Body of pancreas (tissue), 4 donors: Measurements from ENCODE around the gene IL1RAPL1. TPM values are rescaled to one million over a fixed set of nuclear protein-coding genes. Genes with fewer than 3 reads are reported as not detected.

ENCODE experiments used
- ATAC-seq: fragments of 150-250 bp; one replicate; pipeline ENCODE4 v1.9.1; 2016
- DNase-seq, 4 donors: peaks; one replicate each; pipeline ENCODE4 v3.0.0-alpha.2; 2019
- H3K27ac ChIP-seq, 4 donors: fragments of 200-600 bp; sonication (generic); 1 replicate in 3 of 4; 2 replicates in 1 of 4; pipeline versions ENCODE4 v1.5.1 to v1.6.1; 2016 to 2019; ENCODE audit warnings: mild to moderate bottlenecking in 1 of 4, mixed read lengths in 1 of 4, moderate library complexity in 1 of 4
- H3K27me3 ChIP-seq, 2 donors: fragments of 200-600 bp; sonication (generic); one replicate each; pipeline ENCODE4 v1.6.0; 2016; ENCODE audit warnings: mild to moderate bottlenecking in 1 of 2
- H3K36me3 ChIP-seq, 2 donors: fragments of 200-600 bp; sonication (generic); replicated peaks in 1 of 2; 2 replicates each; pipeline ENCODE4 v1.5.1; 2016; ENCODE audit warnings: low read depth in 2 of 2; ENCODE audit not compliant: insufficient read depth in 1 of 2
- H3K4me1 ChIP-seq: fragments of 200-600 bp; sonication (generic); one replicate; pipeline ENCODE4 v1.6.0; 2016
- H3K4me3 ChIP-seq, 2 donors: fragments of 200-600 bp; sonication (generic); 1 replicate in 1 of 2; 2 replicates in 1 of 2; pipeline ENCODE4 v1.5.1; 2016 to 2019
- H3K9me3 ChIP-seq, 3 donors: fragments of 200-600 bp; sonication (generic); 1 replicate in 2 of 3; 2 replicates in 1 of 3; pipeline ENCODE4 v1.5.1; 2016
- POLR2A ChIP-seq, 3 donors: fragments of 450-650 bp; IDR thresholded peaks; one replicate each; pipeline ENCODE4 v1.6.1; 2016; ENCODE audit warnings: antibody characterized with exemption in 3 of 3, mild to moderate bottlenecking in 2 of 3
- WGBS, 2 donors: methylation state at CpG; one replicate each; pipeline ENCODE4 v1.1.5; 2017; 5-methylcytosine and 5-hydroxymethylcytosine counted together
- intact Hi-C: fragments of 100-400 bp; cut with DNase I; formaldehyde crosslinking; loops from one replicate; pipeline ENCODE4 v1.15.1; 2023
- total RNA-seq, 2 donors: library from RNA; depleted of rRNA; stranded (reverse); fragments of >200 nt; gene quantifications; one replicate each; pipeline ENCODE4 v1.1.0, GENCODE V29; 2016
- TF ChIP-seq, protein P1 (sequence below), 7 experiments: fragments of 450-650 bp in 4 of 7; fragments of 200-600 bp in 3 of 7; sonication (generic) in 3 of 7; IDR thresholded peaks; one replicate each; pipeline ENCODE4 v1.5.1; 2016 to 2019; ENCODE audit warnings: antibody characterized with exemption in 7 of 7

The IL1RAPL1 gene
- total RNA-seq, 2 donors from 2014 or later: 0.26 TPM; not detected in 1

DNA sequence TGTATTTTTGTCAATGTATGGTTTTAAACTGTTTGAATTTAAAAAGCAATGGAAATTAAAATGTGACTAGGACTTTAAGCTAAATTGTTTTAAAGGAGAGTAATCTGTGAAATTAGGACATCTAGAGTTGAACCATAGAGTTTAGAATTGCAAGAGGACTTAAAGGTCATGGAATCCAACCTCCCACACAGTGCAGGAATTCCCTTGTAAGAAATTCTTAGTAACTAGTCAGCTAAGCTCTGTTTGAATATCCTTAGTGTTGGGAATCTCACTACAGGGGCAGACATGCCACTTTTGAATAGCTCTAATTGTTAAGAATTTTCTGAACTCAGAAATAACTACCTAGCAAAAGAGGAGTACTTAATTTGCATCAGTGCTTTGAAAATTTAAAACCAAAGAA is 292.9 kb downstream of the IL1RAPL1 start:
- no peak overlapping the region for H3K27ac ChIP-seq
- intact Hi-C loops: no loop called here
- no peaks in the 10 kb centered on the region for H3K27me3 ChIP-seq
- no peak for DNase-seq
- TF ChIP-seq, protein P1, sequence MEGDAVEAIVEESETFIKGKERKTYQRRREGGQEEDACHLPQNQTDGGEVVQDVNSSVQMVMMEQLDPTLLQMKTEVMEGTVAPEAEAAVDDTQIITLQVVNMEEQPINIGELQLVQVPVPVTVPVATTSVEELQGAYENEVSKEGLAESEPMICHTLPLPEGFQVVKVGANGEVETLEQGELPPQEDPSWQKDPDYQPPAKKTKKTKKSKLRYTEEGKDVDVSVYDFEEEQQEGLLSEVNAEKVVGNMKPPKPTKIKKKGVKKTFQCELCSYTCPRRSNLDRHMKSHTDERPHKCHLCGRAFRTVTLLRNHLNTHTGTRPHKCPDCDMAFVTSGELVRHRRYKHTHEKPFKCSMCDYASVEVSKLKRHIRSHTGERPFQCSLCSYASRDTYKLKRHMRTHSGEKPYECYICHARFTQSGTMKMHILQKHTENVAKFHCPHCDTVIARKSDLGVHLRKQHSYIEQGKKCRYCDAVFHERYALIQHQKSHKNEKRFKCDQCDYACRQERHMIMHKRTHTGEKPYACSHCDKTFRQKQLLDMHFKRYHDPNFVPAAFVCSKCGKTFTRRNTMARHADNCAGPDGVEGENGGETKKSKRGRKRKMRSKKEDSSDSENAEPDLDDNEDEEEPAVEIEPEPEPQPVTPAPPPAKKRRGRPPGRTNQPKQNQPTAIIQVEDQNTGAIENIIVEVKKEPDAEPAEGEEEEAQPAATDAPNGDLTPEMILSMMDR (IDR thresholded peaks at IDR 0.05): no peak
- TF ChIP-seq POLR2A (IDR thresholded peaks at IDR 0.05): no peak
- no peaks in the 10 kb centered on the region for H3K4me1 ChIP-seq
- no peak overlapping the region for H3K4me3 ChIP-seq
- no peaks in the 10 kb centered on the region for H3K36me3 ChIP-seq
- no peaks in the 10 kb centered on the region for H3K9me3 ChIP-seq
- no peak for ATAC-seq

DNA sequence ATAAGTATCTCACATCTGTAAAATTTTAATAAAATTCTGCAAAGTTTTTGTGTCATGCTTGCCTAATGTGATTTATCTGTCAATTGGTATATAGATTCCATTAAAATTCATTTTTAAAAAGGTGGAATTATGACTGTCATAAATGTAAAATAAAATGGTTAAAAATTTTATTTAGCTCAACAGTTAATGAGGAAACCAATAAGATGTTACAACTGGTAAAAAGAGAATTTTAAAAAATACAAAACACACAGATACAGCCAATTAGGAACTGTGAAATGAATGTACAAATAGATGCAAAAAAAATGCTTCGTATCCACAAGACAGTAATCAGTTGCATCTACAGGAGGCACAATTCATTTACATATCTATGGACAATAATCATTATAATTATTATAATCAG is 297.6 kb downstream of the IL1RAPL1 start:
- TF ChIP-seq, protein P1 (IDR thresholded peaks at IDR 0.05): no peak
- no peak for TF ChIP-seq POLR2A (IDR thresholded peaks at IDR 0.05)
- H3K4me3 ChIP-seq: no peak overlapping the region
- H3K27me3 ChIP-seq: no peaks in the 10 kb centered on the region
- intact Hi-C loops: no loop called here
- no peaks in the 10 kb centered on the region for H3K9me3 ChIP-seq
- H3K4me1 ChIP-seq: no peaks in the 10 kb centered on the region
- WGBS, 2 donors: 83 to 100% methylated on average over 1 of the region's 1 CpG
- no peak for ATAC-seq
- no peaks in the 10 kb centered on the region for H3K36me3 ChIP-seq
- H3K27ac ChIP-seq: no peak overlapping the region
- no peak for DNase-seq

DNA sequence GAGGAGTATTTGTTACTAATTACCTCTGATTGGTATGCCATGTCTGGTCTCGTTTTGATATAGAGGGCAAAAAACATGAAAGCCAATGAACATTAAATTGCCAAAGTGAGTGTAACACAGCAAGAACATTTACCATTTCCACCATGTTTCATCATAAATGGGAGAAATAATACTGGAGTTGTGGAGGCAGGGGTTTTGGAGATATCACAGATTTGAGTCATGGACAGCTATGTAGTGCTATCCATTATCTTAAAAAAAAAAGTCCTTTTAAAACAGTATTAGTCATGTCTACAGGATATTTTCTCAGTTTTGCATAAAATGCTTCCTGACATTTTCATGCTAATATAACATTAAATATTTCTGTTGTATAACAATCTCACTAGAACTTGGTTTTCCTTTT is 301.2 kb downstream of the IL1RAPL1 start:
- intact Hi-C loops: no loop called here
- no peak for DNase-seq
- H3K27ac ChIP-seq: no peak overlapping the region
- H3K27me3 ChIP-seq: no peaks in the 10 kb centered on the region
- no peak overlapping the region for H3K4me3 ChIP-seq
- no peak for TF ChIP-seq POLR2A (IDR thresholded peaks at IDR 0.05)
- TF ChIP-seq, protein P1 (IDR thresholded peaks at IDR 0.05): no peak
- no peak for ATAC-seq
- no peaks in the 10 kb centered on the region for H3K36me3 ChIP-seq
- WGBS, 2 donors: 60 to 79% methylated on average over 1 of the region's 1 CpG
- H3K4me1 ChIP-seq: no peaks in the 10 kb centered on the region
- H3K9me3 ChIP-seq: no peaks in the 10 kb centered on the region

DNA sequence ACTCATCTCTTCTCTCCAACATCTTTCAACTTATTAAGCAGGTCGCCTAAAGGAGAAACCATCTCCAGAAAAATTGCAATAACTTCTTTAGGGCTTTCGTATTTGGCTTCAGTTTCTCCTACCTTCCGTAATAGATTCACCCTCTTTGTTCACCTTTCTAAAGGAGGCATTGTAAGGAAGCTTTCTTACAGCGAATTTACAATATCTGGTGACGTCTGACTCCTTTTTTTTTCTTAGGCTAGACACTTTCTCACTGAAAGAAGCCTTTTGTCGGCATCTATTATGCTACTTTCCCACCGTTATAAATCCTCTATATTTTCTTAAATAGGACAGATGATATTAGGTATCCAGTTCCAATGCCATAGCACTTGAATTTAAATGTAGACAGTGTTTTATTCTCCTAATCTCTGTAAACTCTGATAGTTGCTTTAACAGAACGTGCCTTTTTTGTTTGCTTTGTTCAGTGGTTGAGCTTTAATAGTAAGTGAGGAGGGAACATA is 302.4 kb downstream of the IL1RAPL1 start:
- Histone ChIP-seq H3K9me3 (no peaks in the 10 kb centered on the region), H3K4me1 (no peaks in the 10 kb centered on the region), H3K36me3 (no peaks in the 10 kb centered on the region), H3K27ac (no peak overlapping the region), H3K4me3 (no peak overlapping the region), H3K27me3 (no peaks in the 10 kb centered on the region)
- ATAC-seq (no peak), DNase-seq (no peak)
- intact Hi-C loops: no loop called here
- WGBS, 2 donors: 52 to 55% methylated on average over 8 of the region's 8 CpGs
- TF ChIP-seq, protein P1 (IDR thresholded peaks at IDR 0.05): no peak
- TF ChIP-seq POLR2A (IDR thresholded peaks at IDR 0.05): no peak

DNA sequence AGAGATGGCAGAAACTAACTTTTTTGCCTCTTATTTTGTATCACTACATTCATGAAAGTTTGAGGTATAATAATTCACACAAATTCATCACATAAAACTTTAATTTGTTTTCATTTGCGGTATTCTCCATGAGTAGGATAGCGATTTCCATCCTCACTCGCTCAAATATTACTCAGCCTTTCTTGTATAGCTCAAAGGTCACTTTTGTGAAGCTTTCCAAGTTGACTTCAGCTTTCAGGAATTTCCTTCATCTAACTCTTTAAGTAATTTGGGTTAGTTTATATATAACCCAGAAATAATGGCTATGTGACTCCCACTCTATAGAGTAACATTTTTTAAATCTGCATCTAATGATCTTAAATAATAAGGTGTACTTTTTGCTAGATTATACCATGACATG is 314.4 kb downstream of the IL1RAPL1 start:
- no peak for DNase-seq
- 86 to 90% methylated on average over 3 of the region's 3 CpGs for WGBS, 2 donors

More for the DNA sequence above, 314.4 kb downstream of the IL1RAPL1 start:
- Histone ChIP-seq H3K27ac (no peak overlapping the region), H3K4me3 (no peak overlapping the region), H3K27me3 (no peaks in the 10 kb centered on the region), H3K4me1 (no peaks in the 10 kb centered on the region), H3K36me3 (no peaks in the 10 kb centered on the region), H3K9me3 (no peaks in the 10 kb centered on the region)
- intact Hi-C loops: no loop called here
- TF ChIP-seq, protein P1 (IDR thresholded peaks at IDR 0.05): no peak
- TF ChIP-seq POLR2A (IDR thresholded peaks at IDR 0.05): no peak
- ATAC-seq: no peak
